K562 (cell line): Measurements from ENCODE around the gene GTPBP6. TPM values are rescaled to one million over a fixed set of nuclear protein-coding genes. Genes with fewer than 3 reads are reported as not detected.

Experiments
- ARID2 ChIP-seq: fragments of 450-650 bp; IDR thresholded peaks from 2 replicates; pipeline ENCODE4 v1.6.1; 2017; ENCODE audit warnings: antibody characterized with exemption, mild to moderate bottlenecking
- CBFA2T2 ChIP-seq: fragments of 450-650 bp; conservative IDR thresholded peaks from 2 replicates; pipeline ENCODE4 v1.6.1; 2017; ENCODE audit warnings: mild to moderate bottlenecking
- CTBP1 ChIP-seq: fragments of 450-650 bp; IDR thresholded peaks from 2 replicates; pipeline ENCODE4 v1.6.1; 2016; ENCODE audit warnings: borderline replicate concordance
- FOXK2 ChIP-seq, 2 experiments: fragments of 450-650 bp; IDR thresholded peaks in 1 of 2; conservative IDR thresholded peaks in 1 of 2; 2 replicates each; pipeline ENCODE4 v1.6.1; 2016; ENCODE audit warnings: low read depth in 2 of 2, mild to moderate bottlenecking in 1 of 2
- GTF3C2 ChIP-seq: IDR thresholded peaks from 3 replicates; pipeline ENCODE4 v1.6.1; 2011; ENCODE audit warnings: borderline replicate concordance, mild to moderate bottlenecking, moderate library complexity; ENCODE audit not compliant: insufficient read length; ENCODE audit errors: extremely low read depth
- KDM2B ChIP-seq: fragments of 250-450 bp; sonication (Bioruptor Pico); IDR thresholded peaks from 2 replicates; pipeline ENCODE4 v1.8.0; 2021; ENCODE audit warnings: mild to moderate bottlenecking, moderate library complexity
- RBM25 ChIP-seq: fragments of 200-400 bp; formaldehyde crosslinking; IDR thresholded peaks from 2 replicates; pipeline ENCODE4 v1.6.1; 2018; ENCODE audit warnings: low read length, low read depth, moderate library complexity; ENCODE audit not compliant: severe bottlenecking
- SMAD3 ChIP-seq: fragments of 450-650 bp; formaldehyde crosslinking; conservative IDR thresholded peaks from 2 replicates; pipeline ENCODE4 v1.4.0; 2020; ENCODE audit warnings: mild to moderate bottlenecking
- USF1 ChIP-seq: sonication (generic); formaldehyde crosslinking; IDR thresholded peaks from 2 replicates; pipeline ENCODE4 v1.9.0; 2022; ENCODE audit warnings: mild to moderate bottlenecking, missing genetic modification reagents
- VEZF1 ChIP-seq: fragments of 200-800 bp; sonication (Bioruptor generic); IDR thresholded peaks from 2 replicates; pipeline ENCODE4 v1.6.1; 2017; ENCODE audit warnings: missing genetic modification characterization, missing compliant biosample characterization
- YBX1 ChIP-seq: fragments of 450-650 bp; IDR thresholded peaks from 2 replicates; pipeline ENCODE4 v1.7.1; 2016; ENCODE audit warnings: mild to moderate bottlenecking
- ZMIZ1 ChIP-seq, 2 experiments: fragments of 150-350 bp in 1 of 2; IDR thresholded peaks; 2 replicates each; pipeline ENCODE4 v1.6.1; 2012 to 2016; ENCODE audit warnings: low read depth in 2 of 2, low read length in 2 of 2, mild to moderate bottlenecking in 1 of 2, moderate library complexity in 1 of 2
- ZNF134 ChIP-seq: fragments of 250-450 bp; sonication (Bioruptor Pico); conservative IDR thresholded peaks from 2 replicates; pipeline ENCODE4 v1.4.0; 2020
- ZNF57 ChIP-seq: fragments of 450-650 bp; formaldehyde crosslinking; IDR thresholded peaks from 2 replicates; pipeline ENCODE4 v1.4.0; 2020; ENCODE audit warnings: mild to moderate bottlenecking, moderate library complexity
- ZNF696 ChIP-seq: fragments of 250-450 bp; sonication (Bioruptor Pico); conservative IDR thresholded peaks from 2 replicates; pipeline ENCODE4 v1.4.0; 2020; ENCODE audit warnings: mild to moderate bottlenecking, moderate library complexity
- ZNF76 ChIP-seq: fragments of 250-450 bp; sonication (Bioruptor Pico); IDR thresholded peaks from 2 replicates; pipeline ENCODE4 v1.4.0; 2020; ENCODE audit warnings: mild to moderate bottlenecking, moderate library complexity, borderline replicate concordance
- polyA plus RNA-seq, 8 experiments: library from polyadenylated mRNA; depleted of rRNA in 4 of 8; stranded (reverse) in 5 of 8; unstranded in 3 of 8; fragments of >200 nt; fragmentation: Nextera tagmentation in 2 of 8; fragmentation: Illumina TruSeq in 1 of 8; extraction: Ambion mirVana in 2 of 8; extraction: Trizol in 1 of 8; gene quantifications; 2 replicates each; pipeline versions ENCODE4 v1.2.1 to v1.2.3, GENCODE V29; 2011 to 2014; ENCODE audit warnings: inconsistent platforms in 1 of 8, missing spikeins in 1 of 8
- total RNA-seq, 7 experiments: library from RNA; depleted of rRNA in 6 of 7; stranded (reverse); fragments of >200 nt in 6 of 7; fragmentation: Illumina TruSeq in 2 of 7; extraction: Trizol in 2 of 7; gene quantifications; 2 replicates each; pipeline versions ENCODE4 v1.2.1 to v1.2.3, GENCODE V29; 2011 to 2021; ENCODE audit warnings: low replicate concordance in 1 of 7

The GTPBP6 gene
- total and polyA plus RNA-seq, 9 of the 15 experiments (the other 6 are each of a cell fraction or from before 2014, with no cell fraction given) = 0.24 to 35.2 (median 8.0) TPM

- TF ChIP-seq CBFA2T2 (peak; percentile 93), USF1 (CRISPR knock-in tag) (peak; percentile 98), RBM25 (peak; percentile 99), CTBP1 (0 out of 2 replicates have a peak, but pooled peaks have one; percentile 32), ZNF134 (CRISPR knock-in tag) (peak; percentile 75), YBX1 (no peak), ZNF57 (no peak), ZMIZ1 (IDR thresholded peaks at IDR 0.05; ENCODE audit: low read depth in 2 of 2, low read length in 2 of 2) (no peak), SMAD3 (no peak), ARID2 (no peak), ZNF76 (CRISPR knock-in tag) (no peak), GTF3C2 (no peak), FOXK2 (conservative IDR thresholded peaks at IDR 0.05 in 1 of 2, IDR thresholded peaks at IDR 0.05 in 1 of 2; ENCODE audit: low read depth in 2 of 2) (peak in 1 of 2 experiments; percentile 70; a peak in 1 of 4 replicates), VEZF1 (CRISPR knock-in tag) (peak; percentile 82), KDM2B (CRISPR knock-in tag) (no peak), ZNF696 (no peak)
These were observed at the start of gene GTPBP6 (continued) for GRCh38 chrX:318739-319578.
